Measurements from ENCODE around the gene SRD5A1.

GRCh38 chr5:6631441-6631840 lies 1.8 kb upstream of the SRD5A1 start:
- TF ChIP-seq, protein P1, sequence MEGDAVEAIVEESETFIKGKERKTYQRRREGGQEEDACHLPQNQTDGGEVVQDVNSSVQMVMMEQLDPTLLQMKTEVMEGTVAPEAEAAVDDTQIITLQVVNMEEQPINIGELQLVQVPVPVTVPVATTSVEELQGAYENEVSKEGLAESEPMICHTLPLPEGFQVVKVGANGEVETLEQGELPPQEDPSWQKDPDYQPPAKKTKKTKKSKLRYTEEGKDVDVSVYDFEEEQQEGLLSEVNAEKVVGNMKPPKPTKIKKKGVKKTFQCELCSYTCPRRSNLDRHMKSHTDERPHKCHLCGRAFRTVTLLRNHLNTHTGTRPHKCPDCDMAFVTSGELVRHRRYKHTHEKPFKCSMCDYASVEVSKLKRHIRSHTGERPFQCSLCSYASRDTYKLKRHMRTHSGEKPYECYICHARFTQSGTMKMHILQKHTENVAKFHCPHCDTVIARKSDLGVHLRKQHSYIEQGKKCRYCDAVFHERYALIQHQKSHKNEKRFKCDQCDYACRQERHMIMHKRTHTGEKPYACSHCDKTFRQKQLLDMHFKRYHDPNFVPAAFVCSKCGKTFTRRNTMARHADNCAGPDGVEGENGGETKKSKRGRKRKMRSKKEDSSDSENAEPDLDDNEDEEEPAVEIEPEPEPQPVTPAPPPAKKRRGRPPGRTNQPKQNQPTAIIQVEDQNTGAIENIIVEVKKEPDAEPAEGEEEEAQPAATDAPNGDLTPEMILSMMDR (IDR thresholded peaks at IDR 0.05), result no peak
- TF ChIP-seq POLR2A (IDR thresholded peaks at IDR 0.05), result no peak
